SK-N-MC (cell line): ENCODE data around the gene APP.
"Not testable (repeated sequence)": the region's sequence is repeated elsewhere in the genome, so short reads cannot be mapped to it uniquely, and the experiment has no call there.

Experiments used
- DNase-seq: peaks from one replicate; pipeline ENCODE4 v3.0.0-alpha.2; 2011; ENCODE audit warnings: low read depth, low spot score
- H3K27ac ChIP-seq: fragments of 200-600 bp; sonication (generic); 2 replicates; pipeline ENCODE4 v1.5.1; 2016; ENCODE audit warnings: mixed run types
- H3K36me3 ChIP-seq: fragments of 200-600 bp; sonication (generic); 2 replicates; pipeline ENCODE4 v1.6.1; 2017; ENCODE audit warnings: antibody characterized with exemption, low read length, mixed read lengths; ENCODE audit not compliant: insufficient read depth
- H3K4me3 ChIP-seq: fragments of 200-600 bp; sonication (generic); 2 replicates; pipeline ENCODE4 v1.5.1; 2016
- H3K9ac ChIP-seq: fragments of 200-600 bp; sonication (generic); 2 replicates; pipeline ENCODE4 v1.8.0; 2017; ENCODE audit warnings: mixed run types, mixed read lengths; ENCODE audit not compliant: insufficient read length
- H3K9me3 ChIP-seq: fragments of 200-600 bp; sonication (generic); 2 replicates; pipeline ENCODE4 v1.6.1; 2017; ENCODE audit warnings: low read depth, mild to moderate bottlenecking, antibody characterized with exemption, low read length, moderate library complexity, mixed read lengths
- EZH2 ChIP-seq: fragments of 200-600 bp; sonication (generic); IDR thresholded peaks from one replicate; pipeline ENCODE4 v1.6.1; 2017; ENCODE audit warnings: antibody characterized with exemption
- FOXP2 ChIP-seq: optimal IDR thresholded peaks from 2 replicates; pipeline ENCODE3; 2011; ENCODE audit warnings: mild to moderate bottlenecking, moderate library complexity; ENCODE audit not compliant: insufficient read depth; ENCODE audit errors: extremely low read length, control extremely low read depth
- POLR2AphosphoS5 ChIP-seq: IDR thresholded peaks from 2 replicates; pipeline ENCODE4 v1.6.1; 2012; ENCODE audit warnings: mild to moderate bottlenecking, low read depth, low read length, borderline replicate concordance

The APP gene

GRCh38 chr21:26082549-26082948 lies 88.0 kb downstream of the APP start:
- H3K27ac ChIP-seq: peak overlapping the region; percentile 70; the same call in 1 of the 2 replicates
- no peak for DNase-seq
- peaks cover 55% of the 10 kb centered on the region for H3K36me3 ChIP-seq
- TF ChIP-seq EZH2 (no peak), FOXP2 (no peak), POLR2AphosphoS5 (no peak)
- no peaks in the 10 kb centered on the region for H3K9me3 ChIP-seq
- H3K4me3 ChIP-seq: no peak overlapping the region
- H3K9ac ChIP-seq: no peak overlapping the region

GRCh38 chr21:26081175-26081760 lies 89.3 kb downstream of the APP start:
- H3K9ac ChIP-seq, H3K9me3 ChIP-seq, DNase-seq, H3K4me3 ChIP-seq: not testable (repeated sequence)
- Histone ChIP-seq H3K27ac (0 out of 2 replicates have a peak overlapping the region, but pooled peaks have one; percentile 21), H3K36me3 (peaks cover 42% of the 10 kb centered on the region)

- no peak for DNase-seq
- Histone ChIP-seq H3K4me3 (no peak overlapping the region), H3K36me3 (peaks cover 32% of the 10 kb centered on the region), H3K27ac (peak overlapping the region; percentile 88; the same call in 1 of the 2 replicates), H3K9ac (no peak overlapping the region), H3K9me3 (no peaks in the 10 kb centered on the region)
- TF ChIP-seq EZH2 (no peak), POLR2AphosphoS5 (no peak), FOXP2 (no peak)
These were observed 90.4 kb downstream of the APP start for GRCh38 chr21:26080211-26080610.

GRCh38 chr21:26079366-26079765 lies 91.2 kb downstream of the APP start:
- peak overlapping the region; percentile 12 for H3K9ac ChIP-seq
- DNase-seq: no peak
- peak overlapping the region; percentile 41 for H3K4me3 ChIP-seq
- H3K27ac ChIP-seq: peak overlapping the region; percentile 88
- H3K36me3 ChIP-seq: peaks cover 23% of the 10 kb centered on the region
- TF ChIP-seq POLR2AphosphoS5 (no peak), FOXP2 (no peak), EZH2 (no peak)
- no peaks in the 10 kb centered on the region for H3K9me3 ChIP-seq

- no peak overlapping the region for H3K27ac ChIP-seq
- no peaks in the 10 kb centered on the region for H3K9me3 ChIP-seq
- TF ChIP-seq FOXP2 (no peak), EZH2 (no peak), POLR2AphosphoS5 (no peak)
- no peak overlapping the region for H3K4me3 ChIP-seq
- peaks cover 16% of the 10 kb centered on the region for H3K36me3 ChIP-seq
- no peak overlapping the region for H3K9ac ChIP-seq
- no peak for DNase-seq
These were observed 93.0 kb downstream of the APP start for GRCh38 chr21:26077521-26077920.

- Histone ChIP-seq H3K27ac (peak overlapping the region; percentile 92), H3K9ac (peak overlapping the region; percentile 24), H3K4me3 (peak overlapping the region; percentile 7; the same call in 1 of the 2 replicates), H3K9me3 (no peaks in the 10 kb centered on the region), H3K36me3 (no peaks in the 10 kb centered on the region)
- no peak for DNase-seq
- TF ChIP-seq POLR2AphosphoS5 (no peak), EZH2 (no peak), FOXP2 (no peak)
These were observed 97.6 kb downstream of the APP start for GRCh38 chr21:26072666-26073615.

GRCh38 chr21:26070822-26071425 lies 99.6 kb downstream of the APP start:
- Histone ChIP-seq H3K36me3 (no peaks in the 10 kb centered on the region), H3K4me3 (peak overlapping the region; percentile 63), H3K27ac (peak overlapping the region; percentile 92), H3K9me3 (no peaks in the 10 kb centered on the region), H3K9ac (peak overlapping the region; percentile 70)
- peak; percentile 72 for DNase-seq
- TF ChIP-seq FOXP2 (no peak), EZH2 (no peak), POLR2AphosphoS5 (no peak)

GRCh38 chr21:26070121-26070520 lies 100.4 kb downstream of the APP start:
- Histone ChIP-seq H3K27ac (peak overlapping the region; percentile 92), H3K4me3 (no peak overlapping the region), H3K9ac (no peak overlapping the region), H3K9me3 (no peaks in the 10 kb centered on the region), H3K36me3 (no peaks in the 10 kb centered on the region)
- TF ChIP-seq EZH2 (no peak), FOXP2 (no peak), POLR2AphosphoS5 (no peak)
- no peak for DNase-seq
